ENCODE data around the gene TRAM2.

Gene TRAM2

DNA sequence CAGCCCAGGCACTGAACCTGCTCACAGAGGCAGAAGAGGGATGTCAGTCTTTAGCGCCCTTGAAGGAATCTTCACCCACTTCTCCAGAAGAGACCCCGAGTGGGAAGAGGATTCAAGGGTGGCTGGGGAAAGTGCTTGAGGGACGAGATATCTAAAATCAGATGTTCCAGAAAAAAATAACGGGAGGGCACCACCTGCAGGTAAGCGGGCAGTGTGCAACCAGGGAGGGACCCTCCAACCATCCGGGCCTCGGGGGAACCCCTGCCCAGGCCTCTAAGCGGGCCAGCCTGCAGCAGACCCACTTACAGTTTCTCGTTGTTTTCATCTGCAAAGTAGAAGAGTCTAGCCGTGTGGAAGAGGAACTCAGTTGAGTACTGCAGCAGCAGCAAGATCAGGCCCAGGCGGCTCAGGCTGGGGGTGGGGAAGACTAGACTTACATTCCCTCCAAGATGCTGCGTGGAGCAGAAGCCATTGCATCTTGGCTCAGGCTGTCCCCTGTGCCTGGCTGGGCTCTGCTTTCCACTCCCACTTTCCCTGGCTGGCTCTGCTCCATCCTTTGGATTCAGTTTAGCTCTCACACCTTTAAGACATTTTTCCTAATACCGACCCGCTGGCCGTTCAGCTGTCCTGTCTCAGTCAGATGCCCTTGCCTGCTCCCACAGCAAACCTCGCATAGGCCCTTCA is 71.0 kb downstream of the TRAM2 start:
- no peak for DNase-seq

DNA sequence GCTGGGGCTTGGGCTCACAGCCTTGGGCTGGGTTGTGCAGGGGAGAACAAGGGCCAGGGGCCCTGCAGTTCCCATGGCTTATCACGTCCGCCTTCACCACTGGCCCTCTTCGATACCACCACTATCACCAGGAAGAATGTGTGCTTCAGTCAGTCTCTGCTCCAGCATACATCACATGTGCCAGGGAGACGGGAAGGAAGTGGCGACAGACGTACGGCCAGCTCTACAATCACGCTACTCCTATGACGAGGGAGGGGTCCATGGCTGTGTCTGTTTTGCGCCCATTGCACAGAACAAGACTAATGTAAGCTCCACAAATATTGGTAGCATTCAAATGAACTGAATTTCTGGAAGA is 72.1 kb downstream of the TRAM2 start:
- no peak for DNase-seq

DNA sequence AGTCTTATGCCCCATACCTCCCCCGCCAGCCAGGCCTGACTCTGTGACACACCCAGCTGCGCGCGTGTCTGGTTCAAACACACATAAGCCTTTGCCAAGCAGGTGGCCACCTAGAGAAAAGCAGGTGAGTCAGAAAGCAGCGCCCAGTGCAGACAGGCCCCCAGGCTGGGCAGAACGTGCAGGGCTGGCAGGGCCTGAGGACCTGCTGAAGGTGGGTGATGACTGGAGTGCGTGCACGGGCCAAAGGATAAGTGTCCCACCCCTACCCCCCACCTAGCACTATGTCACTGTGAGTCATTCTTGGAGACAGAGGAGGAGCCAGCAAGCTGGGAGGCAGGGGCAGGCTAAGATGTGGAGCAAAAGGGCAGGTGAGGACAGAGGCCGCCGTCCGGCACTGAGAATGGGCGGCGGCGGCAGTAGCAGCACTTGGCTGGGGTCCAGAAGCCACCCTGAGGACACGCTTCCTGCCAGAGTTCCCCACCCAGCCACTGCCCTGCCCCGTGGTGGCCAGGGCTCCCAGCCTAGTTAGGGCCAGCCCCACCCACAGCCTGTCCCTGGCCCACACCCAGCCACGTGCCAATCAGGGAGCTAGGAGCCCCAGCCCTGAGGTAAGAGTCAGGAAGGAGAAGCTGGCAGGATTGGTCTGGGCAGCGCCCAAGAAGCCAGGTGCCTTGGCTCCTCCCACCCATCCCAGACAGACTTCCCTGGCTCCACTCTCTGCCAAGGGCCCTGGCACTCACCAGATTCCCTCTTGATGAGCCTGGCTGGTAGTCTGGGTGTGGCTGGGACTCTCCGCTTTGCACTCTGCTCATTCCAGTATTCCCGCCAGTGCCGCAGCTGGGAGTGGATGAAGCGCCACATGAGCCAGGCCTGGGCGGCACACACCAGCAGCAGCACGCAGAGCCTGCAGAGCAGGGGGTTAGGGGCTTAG is 72.7 kb downstream of the TRAM2 start:
- DNase-seq = peak; percentile 55

DNA sequence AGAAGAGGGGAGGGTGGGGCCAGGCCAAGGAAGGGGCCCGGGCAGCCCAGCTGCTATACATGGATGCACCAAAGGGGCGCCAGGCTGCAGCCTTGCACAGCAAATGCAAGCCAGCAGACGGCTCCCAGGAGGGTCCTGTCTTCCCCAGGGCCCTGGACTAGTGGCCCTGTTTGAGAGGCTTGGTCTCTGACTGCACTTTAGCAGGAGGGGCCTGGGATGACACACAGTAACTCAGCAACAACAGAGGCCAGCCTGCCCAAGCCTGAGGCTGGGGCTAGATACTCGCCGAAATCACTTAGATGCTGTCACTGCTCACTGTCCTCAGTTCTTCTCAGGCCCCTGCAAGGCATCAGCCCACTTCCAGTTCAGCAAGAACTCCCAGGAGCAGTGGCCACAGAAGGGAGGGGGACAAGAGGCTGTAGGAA is 73.5 kb downstream of the TRAM2 start:
- DNase-seq = peak; percentile 48

DNA sequence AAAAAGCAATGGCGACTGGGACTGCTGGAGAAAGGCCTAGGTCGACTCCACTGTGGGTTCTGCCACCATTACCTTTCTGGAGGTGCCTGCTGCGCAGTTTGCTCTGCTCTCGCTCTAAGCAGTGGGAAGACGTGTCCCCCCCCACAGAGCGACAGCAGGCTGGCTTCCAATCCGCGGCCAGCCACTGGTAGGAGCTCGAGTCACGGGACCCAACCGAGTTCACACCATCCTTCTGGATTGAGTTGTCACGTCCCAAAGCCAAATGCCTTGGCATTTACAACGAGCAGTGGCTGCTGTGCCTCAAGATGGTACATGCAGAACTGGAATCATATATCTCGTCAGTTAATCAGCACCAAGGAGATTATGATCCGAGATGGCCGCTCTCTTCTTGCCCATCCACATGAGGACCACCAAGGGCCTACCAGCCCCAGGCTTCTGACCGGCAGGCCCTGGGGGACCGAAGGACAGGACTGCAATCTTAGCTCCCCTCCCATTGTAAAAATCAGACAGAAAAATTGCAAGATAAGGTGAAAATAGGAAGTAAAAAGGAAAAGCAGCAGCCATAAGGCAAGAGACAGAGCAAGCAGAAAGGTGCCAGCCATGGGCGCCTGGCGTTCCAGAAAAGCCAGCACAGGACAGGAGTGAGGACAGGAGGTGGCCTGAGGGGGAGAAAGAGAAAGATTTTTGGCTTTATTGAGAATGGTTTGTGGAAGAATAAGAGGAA is 74.4 kb downstream of the TRAM2 start:
- no peak for DNase-seq

DNA sequence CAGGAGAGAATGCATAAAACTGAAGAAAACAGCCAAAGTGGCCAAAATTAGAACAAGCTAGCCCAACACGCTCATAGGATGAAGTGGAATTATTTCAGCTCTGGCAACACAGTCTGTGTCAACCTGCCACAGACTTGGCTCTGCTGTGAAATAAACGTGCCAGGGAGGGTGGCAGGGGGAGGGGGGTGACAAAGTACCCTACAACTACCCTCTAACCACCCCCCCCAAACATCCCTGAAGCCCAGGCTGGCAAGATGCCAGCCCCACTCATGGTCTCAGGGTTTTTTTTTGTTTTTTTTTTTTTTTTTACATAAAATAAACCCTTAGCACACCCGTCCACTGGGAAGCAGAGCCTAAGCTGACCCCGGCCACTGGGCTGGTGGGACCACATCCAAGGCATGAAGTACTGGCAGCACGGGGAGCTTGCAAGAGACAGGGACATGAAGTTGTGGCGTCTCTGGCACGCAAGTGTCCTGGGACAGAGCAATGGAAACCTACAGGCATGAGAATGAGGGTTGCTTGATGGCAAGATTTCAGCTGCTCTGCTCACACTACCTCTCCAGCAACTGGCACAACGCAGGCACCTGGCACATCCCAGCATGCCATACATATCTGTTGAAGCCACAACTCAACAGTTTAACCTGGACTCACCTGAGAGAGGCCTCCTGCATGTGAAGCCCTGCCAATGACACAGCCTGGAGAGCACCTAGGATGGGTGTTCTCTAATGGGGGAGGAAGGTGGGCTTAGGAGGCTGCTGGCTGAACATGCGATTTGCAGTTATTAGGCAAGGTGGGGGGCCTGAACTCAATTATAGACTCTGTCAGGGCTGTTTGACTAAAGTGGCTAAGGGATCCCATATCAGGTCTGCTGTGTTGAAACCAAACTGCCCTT is 76.4 kb downstream of the TRAM2 start:
- no peak for DNase-seq

DNA sequence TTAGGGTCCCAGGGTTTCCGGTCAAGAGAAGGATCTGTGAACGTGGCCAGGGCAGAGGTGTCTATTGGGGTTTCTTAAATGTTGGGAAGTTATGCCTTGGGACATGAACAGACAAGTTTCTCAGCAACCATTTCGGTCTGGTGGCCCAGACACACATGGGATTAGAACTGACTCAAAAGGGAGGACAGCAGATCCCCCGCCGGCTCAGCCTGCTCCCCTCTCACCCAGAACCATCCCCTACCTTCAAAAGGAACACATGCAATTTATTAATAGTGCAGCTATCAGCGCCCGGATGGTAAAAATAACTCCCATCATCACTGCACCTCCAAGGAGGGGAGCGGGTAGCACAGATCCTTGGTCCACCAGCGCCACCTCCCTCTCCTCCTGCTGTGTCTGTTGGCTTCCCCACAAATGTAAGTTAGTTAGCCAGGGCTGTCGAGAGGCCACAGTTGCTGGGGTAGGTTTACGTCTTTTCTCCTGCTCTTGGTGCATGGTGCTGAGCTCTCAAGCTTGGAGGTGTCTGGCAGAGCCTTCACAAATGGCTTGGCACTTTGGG is 77.1 kb downstream of the TRAM2 start:
- no peak for DNase-seq

DNA sequence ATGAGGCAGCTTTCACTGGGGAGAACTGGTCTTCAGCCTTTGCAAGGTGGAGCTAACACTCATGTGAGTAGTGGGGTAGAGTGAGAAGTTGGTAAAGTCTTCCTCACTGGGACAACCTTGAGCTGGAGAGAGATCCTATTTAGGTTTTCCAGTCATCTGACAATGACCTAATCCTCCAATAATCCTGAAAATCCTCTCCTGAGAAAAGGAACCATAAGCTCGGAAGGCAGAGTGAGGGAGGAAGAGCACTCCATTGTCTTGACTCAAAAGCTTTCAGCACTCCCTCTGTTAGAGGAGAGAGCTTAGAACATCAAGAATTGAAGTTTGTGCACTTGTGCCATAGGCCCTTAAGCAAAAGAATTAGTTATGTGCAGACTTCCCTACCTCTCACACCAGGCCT is 77.8 kb downstream of the TRAM2 start:
- DNase-seq = no peak

DNA sequence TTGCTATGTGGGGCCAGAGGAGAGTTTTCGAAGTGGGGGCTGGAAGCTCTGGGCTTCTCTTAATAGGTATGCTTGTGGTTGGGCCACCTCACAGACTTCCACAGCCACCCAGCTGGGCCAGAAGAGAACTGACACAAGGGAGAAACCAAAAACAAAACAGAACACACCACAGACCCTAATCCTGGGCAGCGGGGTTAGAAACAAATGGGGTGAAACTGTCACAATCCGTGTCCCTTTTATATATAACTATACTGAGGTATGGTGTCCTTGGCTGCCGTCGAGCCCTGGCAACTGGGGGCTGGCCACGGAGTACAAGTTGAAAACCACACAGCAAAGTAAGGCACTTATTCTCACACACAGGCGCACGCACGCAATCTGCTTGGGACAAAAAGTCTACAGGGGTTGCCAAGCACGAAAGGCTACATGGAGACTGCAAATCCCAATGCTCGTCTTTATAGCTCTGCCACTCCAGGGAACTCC is 78.3 kb downstream of the TRAM2 start:
- no peak for DNase-seq

DNA sequence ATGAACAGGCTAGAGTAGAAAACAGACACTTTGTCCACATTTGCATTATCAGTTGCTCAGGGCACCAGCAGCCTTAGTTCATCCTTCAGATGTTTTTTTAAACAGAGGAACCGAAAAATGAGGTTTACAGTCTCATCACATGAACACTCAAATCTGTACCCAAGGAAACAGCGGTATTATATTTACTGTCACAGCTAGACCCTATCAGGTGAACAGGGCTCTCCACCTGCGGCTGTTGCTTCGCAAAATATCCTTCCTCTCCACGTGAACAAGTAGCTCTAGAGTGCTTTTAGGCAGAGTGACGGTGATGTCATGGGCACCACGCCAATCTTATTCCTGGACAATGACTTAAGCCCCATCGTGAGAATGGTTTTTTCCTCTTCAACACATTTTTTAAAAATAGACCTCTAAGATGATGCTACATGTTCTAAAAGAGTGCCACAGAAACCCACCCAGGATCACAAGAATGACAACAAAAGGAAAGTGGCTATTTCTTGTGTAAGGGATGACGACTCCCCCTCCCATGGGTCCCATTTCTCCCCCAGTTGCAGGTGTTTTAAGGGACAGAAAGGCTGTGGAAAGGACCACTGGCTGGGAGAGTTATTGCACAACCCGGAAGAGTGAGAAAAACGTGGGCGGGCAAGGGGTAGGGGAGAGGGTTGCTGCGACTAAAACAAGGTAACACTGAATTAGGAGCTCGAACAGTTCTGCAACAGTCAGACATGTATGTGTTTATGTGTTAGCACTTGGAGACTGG is 79.0 kb downstream of the TRAM2 start:
- peak; percentile 71 for DNase-seq

DNA sequence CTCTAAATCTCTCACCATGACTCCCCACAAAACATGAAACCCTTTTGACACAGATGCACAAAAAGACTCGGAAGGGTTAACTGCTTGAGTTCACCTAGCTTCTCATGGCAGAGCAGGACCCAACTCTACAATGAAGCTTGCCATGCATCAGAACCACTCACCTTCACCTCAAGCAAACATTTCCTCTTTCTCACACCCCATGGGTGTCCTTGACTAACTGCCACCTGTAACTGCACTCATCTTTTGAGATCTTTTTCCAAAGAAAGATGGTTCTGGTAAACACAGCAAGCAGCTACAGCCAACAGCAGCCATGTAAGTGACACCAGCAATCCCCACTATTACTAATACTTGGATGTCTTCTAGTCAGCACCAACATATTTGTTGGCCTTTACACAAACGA is 80.2 kb downstream of the TRAM2 start:
- no peak for DNase-seq

DNA sequence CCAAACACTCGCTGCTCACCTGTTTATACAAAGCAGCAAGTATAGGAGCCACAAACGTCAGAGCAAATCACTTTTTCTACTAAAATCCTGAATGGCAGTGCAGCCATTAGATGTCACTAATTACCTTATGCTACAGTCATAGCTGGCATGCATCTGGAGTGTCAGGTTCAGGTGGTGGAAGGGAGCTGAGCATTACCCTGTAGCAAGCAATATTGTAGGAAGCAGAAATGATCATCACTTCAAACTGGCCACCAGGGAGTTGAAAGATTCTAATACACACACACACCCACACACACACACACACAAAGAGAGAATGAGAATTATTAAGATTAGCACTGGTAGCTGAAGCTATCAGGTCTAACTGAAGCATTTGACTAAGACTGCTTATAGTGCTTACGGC is 80.9 kb downstream of the TRAM2 start:
- no peak for DNase-seq

DNA sequence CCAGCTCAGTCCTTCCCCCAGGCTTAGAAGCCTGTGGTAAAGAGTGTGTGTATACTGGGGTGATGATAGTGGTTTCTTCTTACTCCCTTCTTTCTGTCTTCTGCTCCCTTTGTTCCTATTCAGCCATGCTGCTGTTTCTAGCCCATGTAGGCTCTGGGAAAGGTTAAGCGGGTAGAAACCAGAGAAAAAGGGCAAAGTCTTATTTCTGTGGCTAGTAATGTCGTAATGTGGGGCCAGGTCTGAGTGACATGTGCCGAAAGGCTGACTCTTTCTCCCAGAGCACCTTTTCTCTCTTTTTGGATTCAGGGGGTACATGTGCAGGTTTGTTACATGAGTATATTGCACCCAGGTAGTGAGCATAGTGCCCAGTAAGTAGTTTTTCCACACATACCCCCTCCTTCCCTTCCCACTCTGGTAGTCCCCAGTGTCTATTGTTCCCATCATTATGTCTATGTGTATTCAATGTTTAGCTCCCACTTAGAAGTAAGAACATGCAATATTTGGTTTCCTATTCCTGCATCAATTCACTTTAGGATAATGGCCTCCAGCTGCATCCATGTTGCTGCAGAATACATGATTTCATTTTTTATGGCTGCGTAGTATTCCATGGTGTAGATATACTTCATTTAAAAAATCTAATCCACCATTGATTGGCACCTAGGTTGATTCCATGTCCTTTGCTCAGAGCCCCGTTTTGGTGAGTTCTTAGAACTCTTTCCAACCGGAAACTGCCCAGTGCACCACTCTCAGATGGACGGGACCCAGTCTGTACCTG is 82.4 kb downstream of the TRAM2 start:
- DNase-seq = no peak

DNA sequence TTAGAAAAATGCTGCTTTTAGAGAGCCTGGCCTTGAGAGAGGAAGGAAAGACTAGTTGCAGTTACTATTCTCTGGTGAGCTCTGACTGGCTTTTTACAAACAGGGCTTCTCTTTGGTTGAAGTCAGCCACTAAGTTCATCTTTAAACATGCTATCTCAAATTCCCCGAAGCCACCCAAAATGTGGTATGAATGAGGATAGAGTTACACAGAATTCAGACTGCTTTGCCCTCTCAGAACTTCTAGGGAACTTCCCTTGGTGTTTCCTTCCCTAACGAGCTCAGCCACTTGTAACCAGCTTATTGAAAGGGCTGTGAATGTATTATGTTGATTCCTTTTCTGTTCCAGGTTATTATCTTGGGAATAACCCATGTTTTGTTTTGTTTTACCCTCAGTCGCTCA is 83.2 kb downstream of the TRAM2 start:
- DNase-seq = no peak

DNA sequence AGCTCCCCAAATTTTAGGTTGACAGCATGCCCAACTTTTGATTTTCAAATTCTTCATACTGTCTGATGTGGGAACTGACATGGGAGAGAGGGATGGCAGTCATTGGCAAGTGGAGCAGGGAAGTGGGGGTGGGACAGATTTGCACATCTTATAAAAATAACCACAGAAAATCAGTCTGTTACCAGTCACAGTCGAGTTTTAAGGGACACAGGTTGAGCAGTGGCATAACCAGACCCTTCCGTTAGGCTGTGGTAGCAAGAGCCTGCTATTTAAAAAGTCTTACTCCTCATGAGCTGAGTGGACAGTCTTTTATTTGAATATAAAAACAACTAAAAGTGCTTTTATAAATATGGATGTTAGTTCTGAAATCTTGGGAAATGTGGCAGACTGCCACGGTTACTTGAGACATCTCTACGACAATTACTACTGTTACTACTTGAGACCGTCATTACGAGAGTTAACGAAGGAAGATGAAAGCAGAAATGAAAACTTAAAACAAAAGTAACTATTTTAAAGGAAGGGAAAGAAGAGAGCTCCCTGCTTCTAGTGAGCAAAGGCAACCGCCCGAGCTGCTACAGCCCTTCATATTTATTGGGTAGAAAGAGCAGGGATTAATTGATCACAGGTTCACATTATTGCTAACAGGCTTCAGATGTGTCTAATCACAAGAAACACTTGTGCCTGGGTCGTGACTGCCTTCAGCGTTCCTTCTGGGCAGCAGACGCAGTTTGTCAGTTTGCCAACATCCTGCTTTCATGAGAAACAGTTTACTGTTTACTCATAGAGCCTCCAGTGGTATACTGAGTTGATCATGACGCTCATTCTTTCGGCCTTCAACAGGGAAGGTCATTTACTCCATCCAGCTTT is 85.4 kb downstream of the TRAM2 start:
- DNase-seq = no peak

DNA sequence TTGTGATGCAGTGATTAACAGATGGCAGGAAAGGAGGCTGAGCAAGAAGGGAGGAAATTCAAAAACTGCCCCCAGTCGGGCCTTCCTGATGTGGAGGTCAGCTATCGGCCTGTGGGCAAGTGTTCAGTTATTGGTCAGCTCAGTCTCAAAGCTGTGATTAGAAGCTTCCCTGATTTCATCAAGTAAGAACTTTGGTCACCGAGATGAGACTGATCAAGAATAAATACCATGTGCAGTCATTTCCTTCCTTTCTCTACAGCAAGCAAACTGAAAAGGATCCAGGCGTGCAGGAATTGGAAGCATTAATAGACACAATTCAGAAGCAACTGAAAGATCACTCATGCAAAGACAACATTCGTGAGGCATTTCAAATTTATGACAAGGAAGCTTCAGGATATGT is 87.0 kb downstream of the TRAM2 start:
- DNase-seq = no peak

DNA sequence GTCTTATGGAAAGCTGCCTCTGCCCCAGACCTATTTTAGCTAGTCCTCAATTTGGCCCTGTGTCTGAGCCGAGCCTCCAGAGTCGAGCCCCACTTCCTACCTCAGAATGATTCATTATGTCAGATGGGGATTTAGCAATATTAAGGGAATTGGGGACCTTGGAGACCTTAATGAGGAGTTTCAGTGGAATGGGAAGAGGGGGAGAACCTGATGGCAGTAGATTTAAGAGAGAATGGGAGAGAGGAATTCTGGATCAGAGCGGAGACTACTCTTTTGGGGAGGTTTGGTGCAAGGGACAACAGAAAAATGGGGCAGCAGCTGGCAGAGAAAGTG is 93.2 kb downstream of the TRAM2 start:
- no peak for DNase-seq

DNA sequence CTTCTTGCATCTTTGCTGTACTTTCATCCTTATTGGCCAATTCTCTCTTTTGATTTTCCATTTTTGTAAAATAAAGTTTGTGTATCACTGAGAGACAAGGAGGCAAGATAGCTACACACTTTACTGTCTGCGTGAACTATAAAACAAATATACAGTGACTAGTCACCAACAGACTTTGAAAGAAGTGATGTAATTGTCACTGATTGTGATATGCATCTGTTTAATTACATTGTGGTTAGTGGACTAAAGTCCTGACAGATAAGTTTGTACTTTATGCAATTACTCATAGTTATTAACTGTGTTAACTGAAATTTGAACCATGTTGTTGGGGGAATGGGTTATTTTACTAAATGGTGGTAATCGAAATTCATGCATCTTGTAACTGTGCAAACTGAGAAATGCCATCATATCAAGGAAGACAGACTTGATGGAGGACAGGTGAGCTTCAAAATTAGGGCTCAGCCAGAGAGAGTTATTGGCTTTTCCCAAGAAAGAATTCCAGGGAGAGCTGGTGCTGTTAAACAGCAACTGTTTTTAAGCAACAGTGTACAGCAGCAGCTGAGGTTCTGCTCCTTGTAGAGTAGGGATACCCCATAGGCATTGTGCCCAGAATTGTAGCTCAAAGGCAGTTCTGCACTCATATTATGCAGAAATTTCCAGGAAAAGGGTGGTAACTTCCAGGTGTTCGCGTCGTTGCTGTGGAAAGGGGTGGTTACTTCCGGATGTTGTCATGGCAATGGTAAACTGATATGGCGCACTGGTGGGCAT is 93.8 kb downstream of the TRAM2 start:
- DNase-seq = no peak

DNA sequence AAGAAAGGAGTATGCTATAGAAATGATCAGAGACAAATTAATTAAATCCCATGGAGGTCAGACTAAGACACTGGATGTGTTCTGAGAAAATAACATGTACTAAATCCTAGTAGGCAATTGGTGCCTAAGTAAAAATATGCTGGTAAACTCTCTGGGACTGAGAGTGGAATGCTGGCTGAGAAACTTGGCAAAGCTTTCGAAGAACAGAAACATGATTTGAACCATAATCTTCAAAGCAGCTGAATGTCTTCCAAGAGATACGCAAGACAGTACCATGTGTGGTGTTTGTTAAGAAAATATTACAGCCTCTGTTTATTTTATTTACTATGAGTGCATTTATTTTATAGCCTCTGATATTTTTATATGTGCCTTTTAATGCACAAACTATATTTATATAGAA is 101.6 kb downstream of the TRAM2 start:
- DNase-seq = no peak

Measured in NCI-H1436 (cell line).